ENCODE measurements around the gene MFAP1.
A peak's percentile ranks its signal among the peaks of the same experiment; 100 is the strongest.

The MFAP1 gene

DNA sequence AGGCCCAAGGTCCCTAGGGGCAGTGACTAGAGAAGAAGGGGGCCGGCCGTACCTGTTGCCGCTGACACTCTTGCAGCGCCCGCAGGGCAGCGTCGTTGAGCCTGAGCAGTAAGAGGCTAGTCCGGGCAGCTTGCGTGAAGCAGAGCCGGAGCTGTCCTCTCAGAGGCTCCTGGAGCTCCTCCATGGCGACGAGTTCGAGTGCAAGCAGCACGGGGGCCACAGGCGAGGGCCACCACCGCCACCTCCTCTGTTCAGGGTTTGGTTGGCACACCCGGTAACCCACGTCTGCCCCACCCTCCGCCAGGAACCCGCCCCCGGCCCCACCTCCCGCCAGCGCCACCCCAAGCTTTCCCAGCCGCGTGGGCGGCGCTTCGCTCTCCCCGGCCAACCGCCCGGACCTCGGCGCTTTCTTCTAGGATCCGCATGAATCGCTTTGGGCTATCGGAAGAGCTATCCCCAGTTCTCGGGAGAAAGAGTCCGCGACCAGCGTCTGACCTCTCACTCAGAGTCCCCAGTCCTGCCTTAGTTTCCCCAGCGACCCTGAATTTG, 47.7 kb downstream of the MFAP1 start, which contains the start of gene ELL3:
Gene ELL3, minus strand, starts transcription at position 249 of the 549 bp plus-strand sequence. Its CDS starts 65 bp downstream, at position 184.
- peak; percentile 65 for DNase-seq (ENCODE audit: low read depth in 2 of 2)

DNA sequence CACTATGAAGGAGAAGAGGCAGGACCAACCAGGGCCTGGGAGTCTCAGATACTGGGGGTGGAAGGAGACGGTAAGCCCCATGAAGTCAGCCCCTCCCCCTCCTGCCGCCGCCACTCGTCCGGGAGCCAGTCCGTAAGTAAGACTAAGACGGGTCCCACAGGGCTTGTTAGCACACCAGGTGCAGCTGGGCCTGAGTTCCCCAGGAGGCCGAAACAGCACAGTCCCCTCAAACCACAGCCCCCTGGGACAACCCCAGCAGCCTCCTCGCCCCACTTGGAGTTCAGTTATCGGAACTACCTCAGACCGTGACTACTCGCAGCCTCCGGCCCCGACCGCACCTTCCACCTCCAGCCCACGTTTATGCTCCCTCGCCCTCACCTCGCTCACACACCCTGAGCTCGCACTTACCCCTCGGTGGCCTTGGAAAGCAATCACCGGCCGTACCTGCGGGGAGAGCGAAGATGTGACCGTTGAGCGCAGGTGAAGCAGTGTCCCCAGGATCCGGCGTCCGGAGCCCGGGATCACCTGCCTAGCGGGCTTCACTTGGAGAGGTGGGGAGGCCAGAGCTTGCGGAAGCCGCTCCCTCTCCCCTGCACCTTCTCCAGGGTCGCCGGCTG, 48.3 kb downstream of the MFAP1 start:
- peak in 1 of 2 donors; percentile 20 for DNase-seq (ENCODE audit: low read depth in 2 of 2)

DNA sequence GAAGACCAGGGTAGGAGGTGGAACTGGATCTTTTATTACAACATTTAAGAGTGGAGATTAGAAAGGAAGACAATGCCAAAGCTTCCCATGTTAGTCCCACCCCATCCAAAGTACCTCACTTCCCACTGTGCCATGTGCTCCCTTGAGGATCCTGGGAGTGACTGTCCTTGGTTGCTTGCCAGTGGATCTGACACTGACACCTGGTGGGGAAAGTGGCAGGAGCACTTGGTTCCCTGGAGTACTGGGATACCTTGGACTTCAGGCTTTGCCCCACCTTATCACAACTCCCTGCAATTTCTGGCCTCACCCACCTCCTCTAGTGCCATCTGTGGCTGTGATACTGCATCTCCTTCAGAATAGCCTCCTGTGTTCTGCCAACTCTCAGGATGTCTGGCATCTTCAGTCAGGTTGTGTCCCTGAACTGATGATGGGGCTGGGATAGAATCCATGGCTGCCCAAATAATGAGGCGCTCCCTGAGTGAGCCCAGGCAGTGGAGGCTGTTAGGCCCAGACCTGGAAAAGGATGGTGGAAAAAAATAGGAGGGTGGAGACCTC, 49.0 kb downstream of the MFAP1 start:
- no peak for DNase-seq (ENCODE audit: low read depth in 2 of 2)

DNA sequence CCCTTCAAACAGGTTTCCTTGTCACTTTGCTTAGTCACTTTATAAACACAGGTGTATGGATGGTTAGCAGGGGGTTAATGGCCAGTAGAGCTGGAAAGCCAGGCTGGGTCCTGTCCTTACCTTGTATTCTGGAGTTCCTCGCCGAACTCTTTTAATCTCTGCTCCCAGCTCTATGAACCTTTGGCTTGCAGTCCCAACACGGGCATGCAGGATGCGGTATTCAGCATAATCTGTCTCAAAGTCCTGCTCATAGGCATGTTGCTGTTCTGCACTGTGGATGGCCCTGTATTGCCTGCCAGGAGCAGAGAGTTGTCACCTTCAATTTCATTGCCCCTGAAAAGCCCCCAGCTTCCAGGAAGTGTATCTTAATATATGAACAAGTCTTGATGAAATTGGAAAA, 50.4 kb downstream of the MFAP1 start:
- no peak for DNase-seq (ENCODE audit: low read depth in 2 of 2)

DNA sequence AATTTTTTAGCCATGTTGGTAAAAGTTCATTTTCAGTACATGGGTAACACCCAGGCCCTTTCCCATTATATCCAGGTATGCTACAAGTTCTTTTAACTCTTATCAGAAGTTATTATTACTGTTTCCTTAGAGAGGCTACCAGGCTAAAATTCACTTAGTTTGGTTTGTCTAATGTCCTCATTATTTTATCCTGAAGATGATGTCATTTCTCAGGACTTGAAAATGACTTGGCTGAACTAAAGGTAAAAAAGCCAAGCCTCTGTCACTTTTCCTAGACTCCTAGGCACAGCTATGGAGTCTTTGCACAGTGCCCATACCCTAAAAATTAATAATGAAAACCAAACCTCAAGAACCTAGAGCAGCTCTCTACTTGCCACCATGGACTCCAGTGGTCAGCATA, 51.9 kb downstream of the MFAP1 start:
- no peak for DNase-seq (ENCODE audit: low read depth in 2 of 2)

DNA sequence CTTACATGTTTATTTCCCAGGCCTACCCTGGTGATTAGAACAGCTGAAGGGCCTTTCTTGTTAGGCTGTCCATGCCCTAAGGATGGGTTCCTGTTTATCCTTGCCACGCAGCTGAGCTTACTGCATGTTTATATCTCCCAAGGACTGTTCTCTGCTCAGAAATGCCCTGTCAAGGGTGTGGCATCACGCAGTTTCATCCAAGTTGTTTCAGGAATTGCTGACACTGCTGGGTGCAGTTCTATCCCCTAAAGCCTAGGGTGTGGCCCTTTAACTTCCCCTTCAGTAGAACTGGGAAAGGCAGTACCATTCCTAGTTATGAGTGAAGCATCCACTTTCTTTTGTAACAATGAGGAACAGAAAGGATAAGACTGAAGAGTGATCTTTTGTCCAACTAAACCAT, 52.7 kb downstream of the MFAP1 start:
- DNase-seq (ENCODE audit: low read depth in 2 of 2) = no peak

DNA sequence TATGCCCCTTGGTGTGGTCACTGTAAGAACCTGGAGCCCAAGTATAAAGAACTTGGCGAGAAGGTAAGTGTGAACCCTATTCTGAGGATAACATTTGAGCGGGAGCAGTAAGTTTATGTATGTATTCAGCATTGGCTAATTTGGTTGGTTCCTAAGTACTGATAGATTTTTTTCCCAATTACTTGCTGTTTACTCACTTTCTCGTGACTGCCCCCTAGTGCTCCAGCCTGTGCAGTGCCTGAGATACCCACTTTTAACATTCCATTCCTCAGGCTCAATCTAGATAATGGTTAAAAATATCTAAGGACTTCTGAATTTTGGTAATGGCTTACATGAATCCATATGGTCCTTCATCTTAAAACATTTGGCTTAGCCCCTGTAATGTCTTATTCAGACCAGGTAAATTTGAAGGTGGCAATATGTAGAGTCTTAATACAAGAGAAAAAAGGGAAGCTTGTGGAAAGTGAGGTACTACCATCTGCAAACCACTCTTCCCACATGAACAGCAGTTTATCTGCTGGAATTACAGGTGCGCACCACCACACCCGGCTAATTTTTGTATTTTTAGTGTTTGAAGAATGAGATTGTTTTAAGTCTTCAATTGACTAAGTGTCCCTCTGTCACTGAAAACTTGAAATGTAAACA, 54.8 kb downstream of the MFAP1 start:
- DNase-seq (ENCODE audit: low read depth in 2 of 2) = no peak

DNA sequence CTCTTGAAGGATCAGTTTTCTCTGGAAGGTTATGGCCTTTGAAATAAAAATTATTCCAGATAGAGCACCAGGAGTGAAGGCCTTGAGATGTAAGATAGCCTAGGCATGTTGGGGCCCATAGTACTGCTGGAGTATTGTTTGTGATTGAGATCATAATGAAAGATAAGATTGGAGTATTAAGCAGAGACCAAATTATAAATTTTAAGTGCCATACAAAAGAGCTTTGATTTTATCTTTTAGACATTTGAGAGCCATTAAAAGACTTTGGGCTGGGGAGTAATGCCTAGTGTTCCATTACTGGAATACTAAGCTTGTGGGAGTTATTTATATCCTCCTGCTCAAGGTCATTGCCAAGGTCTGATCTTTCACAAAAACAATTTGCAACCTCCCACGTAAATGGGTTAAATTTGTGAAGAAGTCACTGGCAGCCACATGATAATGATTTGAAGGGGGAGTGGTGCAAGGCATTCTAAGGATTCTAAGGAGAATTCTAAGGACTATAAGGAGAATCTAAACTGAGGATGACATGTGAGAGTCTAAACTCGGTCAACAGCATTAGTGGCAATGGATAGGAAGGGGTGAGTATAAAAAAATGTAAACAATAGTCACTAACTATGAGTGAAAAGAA, 60.6 kb downstream of the MFAP1 start:
- no peak for DNase-seq (ENCODE audit: low read depth in 2 of 2)

DNA sequence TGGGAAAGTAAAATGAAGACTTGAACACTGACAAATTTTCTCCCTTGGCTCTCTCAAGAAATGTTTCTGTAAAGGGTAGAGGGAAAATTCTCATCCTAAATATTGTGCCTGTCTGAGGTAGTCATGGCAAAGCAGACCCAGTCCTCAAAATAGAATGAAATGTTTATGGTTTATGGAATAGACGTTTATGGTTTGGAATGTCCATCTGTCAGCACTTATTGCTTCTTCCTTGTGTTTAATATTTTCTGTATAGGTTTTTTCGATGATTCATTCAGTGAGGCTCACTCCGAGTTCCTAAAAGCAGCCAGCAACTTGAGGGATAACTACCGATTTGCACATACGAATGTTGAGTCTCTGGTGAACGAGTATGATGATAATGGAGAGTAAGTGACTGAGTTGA, 61.7 kb downstream of the MFAP1 start:
- no peak for DNase-seq (ENCODE audit: low read depth in 2 of 2)

Measured in stimulated activated CD8-positive, alpha-beta memory T cell treated with anti-CD3 and anti-CD28 coated beads, Interleukin-15, amount 100 ng/mL, for 48 hours (primary cell).